Activated CD8-positive, alpha-beta memory T cell treated with anti-CD3 and anti-CD28 coated beads for 1 hour (primary cell): ENCODE data around the gene CBX1.
"Not testable (repeated sequence)": the region's sequence is repeated elsewhere in the genome, so short reads cannot be mapped to it uniquely, and the experiment has no call there.

ENCODE experiments used
- DNase-seq, 2 donors: peaks; one replicate each; pipeline ENCODE4 v3.0.0-alpha.2; 2020; ENCODE audit warnings: low read depth in 1 of 2; ENCODE audit errors: extremely low read depth in 1 of 2

The CBX1 gene

DNA sequence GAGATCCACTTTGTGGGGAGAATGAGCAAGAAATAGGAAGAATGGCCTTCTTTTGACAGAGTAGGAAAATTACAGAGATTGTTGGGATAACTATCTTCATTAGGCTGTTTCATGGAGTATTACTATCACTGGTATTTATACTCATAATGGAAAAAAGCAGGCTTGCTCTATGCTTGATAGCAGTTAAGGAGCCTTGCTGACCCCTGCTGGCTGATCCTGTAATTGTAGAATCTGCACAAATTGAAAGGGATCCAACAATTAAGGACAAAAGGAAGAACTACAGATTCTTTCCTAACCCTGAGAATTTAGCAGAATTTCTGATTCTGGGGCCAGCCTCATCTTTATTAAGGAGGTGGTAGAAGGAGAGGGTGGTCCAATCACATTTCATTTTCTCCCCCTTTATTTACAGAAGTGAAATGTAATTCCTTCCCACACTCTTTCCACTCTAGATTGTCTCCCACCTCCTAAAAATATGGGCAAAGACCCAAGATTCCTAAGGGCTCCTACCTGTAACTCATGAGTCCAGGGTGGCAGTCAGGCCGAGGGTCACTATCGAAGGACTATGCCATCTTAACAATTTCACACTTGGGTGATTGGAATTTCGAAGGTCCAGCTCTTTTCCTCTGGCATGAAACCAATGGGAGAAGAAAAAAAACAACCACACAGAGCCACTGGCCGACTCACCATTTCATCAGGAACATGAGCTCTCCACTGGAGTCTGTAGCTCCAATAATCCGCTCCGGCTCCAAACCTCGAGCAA, 26.8 kb downstream of the CBX1 start:
- peak; percentile 56 to 58 for DNase-seq

DNA sequence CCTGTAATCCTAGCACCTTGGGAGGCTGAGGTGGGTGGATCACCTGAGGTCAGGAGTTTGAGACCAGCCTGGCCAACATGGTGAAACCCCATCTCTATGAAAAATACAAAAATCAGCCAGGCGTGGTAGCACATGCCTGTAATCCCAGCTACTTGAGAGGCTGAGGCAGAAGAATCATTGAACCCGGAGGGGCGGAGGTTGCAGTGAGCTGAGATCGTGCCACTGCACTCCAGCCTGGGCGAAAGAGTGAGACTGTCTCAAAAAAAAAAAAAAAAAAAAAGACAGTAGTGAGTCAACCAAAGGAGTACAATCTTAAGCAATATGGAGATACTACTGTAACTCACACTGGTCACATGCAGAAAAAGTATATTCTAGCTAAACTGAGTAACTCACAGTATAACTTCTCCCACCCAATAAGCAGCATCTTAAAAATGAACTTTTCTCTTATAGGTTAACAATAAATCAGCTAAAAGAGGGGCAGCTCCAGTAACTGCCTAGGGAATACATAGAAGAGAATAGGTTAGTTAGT, 27.6 kb downstream of the CBX1 start:
- not testable (repeated sequence) for DNase-seq

DNA sequence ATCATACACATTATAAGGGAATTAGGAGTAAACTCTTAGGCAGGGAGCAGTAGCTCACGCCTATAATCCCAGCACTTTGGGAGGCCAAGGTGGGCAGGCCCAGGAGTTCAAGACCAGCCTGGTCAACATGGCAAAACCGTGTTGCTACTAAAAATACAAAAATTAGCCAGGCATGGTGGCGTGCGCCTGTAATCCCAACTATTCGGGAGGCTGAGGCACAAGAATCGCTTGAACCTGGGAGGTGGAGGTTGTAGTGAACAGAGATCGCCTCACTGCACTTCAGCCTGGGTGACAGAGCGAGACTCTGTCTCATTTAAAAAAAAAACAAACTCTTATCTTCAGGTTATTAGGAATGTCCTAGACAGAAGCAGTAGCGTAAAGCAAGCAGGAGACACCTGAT, 28.5 kb downstream of the CBX1 start:
- DNase-seq = not testable (repeated sequence)

DNA sequence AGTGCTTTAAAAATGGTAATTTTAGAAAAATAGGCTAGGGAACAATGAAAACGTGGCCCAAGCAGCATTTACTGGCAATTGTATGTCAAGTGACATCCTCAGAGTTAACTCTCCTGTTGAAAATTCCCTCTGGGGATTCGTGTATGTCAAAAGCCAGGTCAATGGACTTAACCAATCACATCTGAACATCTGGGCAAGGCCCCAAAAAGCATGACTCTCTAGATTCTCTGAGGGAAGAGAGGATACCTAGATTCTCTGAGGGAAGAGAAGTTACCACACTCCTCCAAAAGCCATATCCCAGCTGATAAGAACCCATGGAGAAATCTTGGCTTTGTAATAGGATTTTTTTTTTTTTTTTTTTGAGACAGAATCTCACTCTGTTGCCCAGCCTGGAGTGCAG, 29.6 kb downstream of the CBX1 start:
- no peak for DNase-seq

DNA sequence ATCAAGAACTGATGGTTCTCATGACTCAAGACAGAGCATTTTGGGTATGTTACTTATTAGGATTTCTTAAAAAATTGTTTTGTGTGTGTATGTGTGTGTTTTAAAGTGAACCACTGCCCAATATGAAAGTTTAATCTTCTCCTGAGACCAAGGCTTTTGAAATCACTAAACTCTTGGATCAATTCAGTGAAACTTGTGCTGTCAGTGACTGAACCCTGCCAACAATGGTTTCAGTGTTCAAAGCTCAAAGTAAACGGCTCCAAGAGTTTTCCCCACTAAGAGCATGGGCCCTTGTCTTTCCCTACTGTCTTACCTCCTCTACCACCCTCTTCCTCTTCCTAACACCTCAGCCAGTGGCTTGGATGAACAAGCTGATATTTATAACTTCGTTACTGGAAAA, 31.1 kb downstream of the CBX1 start:
- no peak for DNase-seq

DNA sequence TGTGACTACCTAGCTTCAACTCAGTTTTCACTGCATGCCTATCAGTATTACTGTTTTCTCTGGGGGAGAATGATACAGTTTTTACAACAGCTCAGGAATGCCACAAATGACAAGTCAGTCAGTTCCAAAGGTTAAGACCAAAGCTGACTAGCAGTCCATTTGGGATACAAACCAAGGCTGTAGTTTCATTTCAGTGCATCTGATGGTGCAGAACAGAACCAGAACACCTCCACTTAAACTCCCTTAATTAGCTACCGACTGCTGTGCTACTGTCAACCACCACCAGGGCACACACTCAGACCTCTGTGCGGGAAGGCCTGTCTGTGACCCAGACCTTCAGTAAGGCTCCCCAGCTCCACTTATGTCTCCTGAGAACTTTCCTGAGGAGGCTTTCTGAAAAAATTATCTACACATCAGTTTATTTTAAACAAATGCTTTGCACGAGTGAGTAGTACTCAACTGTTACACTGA, 32.8 kb downstream of the CBX1 start:
- no peak for DNase-seq

DNA sequence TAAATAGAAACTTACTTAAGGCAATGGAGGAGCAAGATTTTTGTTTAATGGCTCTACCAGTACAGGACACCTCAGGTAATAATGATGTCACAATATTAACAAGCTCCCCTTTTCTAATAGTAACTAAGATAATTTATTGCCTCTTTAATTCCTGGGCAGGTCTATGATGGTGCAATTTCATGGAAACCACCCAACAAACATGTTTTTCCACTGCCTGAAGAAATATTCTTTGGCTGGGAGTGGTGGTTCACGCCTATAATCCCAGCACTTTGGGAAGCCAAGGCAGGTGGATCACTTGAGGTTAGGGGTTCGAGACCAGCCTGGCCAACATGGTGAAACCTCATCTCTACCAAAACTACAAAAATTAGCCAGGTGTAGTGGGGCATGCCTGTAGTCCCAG, 33.5 kb downstream of the CBX1 start:
- DNase-seq = not testable (repeated sequence)

DNA sequence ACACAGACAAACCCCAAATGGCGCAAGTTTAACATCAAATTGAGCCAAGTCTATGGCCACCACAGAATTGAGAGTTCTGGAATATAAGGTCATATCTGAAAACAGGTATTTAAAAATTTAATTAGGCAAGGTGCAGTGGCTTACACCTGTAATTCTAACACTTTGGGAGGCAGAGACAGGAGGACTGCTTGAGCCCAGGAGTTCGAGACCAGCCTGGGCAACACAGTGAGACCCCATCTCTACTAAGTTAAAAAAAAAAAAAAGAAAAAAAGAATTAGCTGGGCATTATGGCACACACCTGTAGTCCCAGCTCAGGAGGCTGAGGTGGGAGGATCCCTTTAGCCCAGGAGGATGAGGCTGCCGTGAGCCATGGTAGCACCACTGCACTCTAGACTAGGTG, 34.0 kb downstream of the CBX1 start:
- no peak for DNase-seq

DNA sequence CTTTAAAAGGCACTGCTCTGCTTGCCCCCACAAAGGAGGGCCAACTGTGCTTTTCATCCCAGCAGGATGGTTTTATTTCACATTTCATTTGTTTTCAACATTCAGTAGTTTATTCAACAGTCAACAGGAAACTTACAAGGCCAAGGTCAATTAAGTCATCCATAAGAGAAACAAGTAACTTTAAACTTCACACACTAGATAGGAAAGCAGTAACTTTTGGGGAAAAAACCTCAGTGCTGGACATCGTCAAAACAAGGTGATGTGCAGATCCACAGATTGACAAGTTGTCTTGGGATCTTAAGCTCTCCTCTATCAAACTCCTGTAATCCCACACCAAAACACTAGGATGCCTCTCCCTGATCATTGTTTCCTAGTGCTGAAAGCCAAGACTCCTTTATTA, 34.6 kb downstream of the CBX1 start:
- DNase-seq = no peak

DNA sequence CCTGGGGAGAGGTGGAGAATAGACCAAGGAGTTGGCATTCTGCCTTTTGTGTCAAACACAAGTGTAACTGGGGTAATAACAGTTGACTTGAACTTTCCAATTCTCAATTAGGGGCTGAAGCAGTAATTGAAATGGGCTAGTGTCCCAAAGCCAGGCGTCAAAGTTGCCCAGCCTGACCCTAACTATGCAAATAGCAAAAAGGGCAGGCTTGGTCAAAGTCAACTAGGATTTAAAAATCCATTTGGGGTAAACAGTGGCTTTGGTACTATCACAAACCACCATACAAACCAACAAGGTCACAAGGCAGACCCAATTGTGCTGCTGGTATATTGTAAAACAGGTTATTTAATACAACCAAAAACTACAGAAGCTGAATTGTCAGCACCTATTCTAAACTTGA, 35.1 kb downstream of the CBX1 start:
- DNase-seq = no peak

DNA sequence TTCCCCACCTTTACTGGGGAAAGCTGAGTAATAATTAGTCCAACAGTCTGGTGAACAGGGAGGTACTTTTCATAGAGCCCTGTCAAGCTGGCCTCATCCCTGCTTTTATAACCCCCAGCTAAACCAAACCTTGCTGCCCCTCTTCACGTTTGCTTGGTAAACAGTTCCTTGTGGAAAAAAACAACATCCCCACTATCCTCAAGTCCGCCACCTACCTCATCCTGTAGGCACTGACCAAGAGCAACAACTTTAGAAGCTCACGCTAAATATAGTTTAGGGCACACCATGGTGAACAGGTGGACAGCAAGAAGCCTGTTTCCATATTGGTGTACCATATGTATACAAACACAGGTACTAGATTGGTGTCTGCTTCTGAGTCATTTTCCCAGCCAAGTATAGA, 36.6 kb downstream of the CBX1 start:
- no peak for DNase-seq

DNA sequence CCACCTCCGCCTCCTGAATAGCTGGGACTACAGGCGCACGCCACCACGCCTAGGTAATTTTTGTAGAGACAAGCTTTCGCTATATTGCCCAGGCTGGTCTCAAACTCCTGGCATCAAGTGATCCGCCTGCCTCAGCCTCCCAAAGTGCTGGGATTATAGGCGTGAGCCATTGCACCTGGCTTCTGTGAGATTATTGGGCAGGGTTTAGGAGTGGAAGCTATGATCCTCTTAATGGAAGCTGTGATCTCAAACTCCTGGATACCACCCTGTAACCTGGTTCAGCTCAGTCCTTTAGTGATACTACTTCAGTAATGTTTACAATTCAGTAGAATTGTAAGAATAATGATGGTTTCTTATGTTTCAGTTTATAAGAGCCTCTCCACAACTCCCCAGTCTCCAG, 39.0 kb downstream of the CBX1 start:
- no peak for DNase-seq

DNA sequence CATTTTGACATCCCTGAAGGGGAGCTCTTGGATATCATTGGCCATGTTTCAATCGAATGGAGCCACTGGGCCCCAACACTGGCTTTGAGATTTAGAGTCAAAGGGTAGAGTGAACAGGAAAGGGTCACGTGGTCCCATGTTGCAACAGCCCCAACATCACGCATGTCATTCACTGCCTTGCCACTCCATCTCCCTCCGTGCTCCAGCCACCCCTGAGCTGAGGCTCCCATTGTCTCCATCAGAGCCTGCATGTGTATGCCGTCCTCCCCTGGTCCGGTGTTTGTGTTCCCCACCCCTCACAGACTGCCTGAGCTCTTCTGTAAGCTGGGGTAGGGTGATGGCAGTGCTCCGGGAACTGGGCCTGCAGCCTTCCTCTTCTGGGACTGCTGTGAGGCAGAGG, 41.0 kb downstream of the CBX1 start:
- DNase-seq = no peak

DNA sequence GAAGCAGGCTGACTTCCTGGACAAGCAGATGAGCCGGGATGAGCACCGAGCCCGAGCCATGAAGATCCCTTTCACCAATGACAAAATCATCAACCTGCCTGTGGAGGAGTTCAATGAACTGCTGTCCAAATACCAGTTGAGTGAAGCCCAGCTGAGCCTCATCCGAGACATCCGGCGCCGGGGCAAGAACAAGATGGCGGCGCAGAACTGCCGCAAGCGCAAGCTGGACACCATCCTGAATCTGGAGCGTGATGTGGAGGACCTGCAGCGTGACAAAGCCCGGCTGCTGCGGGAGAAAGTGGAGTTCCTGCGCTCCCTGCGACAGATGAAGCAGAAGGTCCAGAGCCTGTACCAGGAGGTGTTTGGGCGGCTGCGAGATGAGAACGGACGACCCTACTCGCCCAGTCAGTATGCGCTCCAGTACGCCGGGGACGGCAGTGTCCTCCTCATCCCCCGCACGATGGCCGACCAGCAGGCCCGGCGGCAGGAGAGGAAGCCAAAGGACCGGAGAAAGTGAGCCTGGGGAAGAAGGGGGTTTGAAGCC, 42.1 kb downstream of the CBX1 start:
- DNase-seq = no peak

DNA sequence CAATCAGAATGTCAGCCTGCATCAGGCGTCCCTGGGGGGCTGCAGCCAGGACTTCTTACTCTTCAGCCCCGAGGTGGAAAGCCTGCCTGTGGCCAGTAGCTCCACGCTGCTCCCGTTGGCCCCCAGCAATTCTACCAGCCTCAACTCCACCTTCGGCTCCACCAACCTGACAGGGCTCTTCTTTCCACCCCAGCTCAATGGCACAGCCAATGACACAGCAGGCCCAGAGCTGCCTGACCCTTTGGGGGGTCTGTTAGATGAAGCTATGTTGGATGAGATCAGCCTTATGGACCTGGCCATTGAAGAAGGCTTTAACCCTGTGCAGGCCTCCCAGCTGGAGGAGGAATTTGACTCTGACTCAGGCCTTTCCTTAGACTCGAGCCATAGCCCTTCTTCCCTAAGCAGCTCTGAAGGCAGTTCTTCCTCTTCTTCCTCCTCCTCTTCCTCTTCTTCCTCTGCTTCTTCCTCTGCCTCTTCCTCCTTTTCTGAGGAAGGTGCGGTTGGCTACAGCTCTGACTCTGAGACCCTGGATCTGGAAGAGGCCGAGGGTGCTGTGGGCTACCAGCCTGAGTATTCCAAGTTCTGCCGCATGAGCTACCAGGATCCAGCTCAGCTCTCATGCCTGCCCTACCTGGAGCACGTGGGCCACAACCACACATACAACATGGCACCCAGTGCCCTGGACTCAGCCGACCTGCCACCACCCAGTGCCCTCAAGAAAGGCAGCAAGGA, 42.7 kb downstream of the CBX1 start:
- DNase-seq = no peak

DNA sequence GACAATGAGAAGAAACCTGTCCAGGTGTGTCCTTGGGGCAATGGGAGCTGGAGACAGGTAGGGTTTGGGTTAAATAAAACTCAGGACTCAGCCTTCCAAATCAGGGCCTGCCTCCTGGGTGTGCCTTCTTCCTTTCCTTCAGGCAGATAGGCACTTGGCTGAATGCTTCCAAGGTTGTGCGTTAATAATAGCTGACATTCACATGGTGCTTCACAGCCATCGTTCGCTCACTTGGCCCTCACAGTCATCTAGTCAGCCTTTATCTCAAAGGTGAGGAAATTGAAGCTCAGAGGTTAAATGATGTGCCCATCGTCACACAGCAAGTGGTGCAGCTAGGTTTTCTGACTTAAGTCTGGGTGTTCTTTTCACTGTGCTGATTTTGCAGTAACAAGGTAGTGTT, 43.7 kb downstream of the CBX1 start:
- DNase-seq = no peak

DNA sequence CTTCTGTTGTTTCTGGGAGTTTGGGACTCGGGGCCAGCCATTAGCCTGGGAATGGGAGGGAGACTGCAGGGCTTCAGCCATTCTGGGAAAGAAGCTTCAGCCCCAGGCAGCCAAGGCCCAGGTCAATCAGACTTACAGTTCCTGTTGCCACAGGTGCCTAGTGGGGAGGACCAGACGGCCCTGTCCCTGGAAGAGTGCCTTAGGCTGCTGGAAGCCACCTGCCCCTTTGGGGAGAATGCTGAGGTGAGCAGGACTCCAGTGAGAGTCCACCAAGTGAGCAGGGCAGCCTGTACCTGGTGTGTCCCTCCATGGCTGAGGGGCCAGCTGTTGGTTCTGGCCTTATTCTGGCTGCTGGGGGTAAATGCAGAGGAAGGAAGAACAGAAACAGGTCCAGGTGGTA, 44.4 kb downstream of the CBX1 start:
- no peak for DNase-seq

DNA sequence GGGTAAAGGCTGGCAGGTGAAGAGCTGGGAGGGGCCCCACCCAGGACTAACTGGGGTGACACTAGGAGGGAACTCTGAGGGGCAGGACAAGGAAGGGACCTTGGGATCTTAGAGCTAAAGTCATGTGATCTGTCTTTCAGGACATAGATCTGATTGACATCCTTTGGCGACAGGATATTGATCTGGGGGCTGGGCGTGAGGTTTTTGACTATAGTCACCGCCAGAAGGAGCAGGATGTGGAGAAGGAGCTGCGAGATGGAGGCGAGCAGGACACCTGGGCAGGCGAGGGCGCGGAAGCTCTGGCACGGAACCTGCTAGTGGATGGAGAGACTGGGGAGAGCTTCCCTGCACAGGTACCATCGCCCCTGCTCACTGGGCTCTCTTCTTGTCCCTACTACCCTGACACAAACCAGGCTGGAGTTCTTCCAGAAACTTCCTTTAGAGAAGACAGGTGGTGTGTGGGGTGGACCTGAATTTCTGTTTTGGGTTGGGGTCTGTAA, 45.0 kb downstream of the CBX1 start:
- no peak for DNase-seq

DNA sequence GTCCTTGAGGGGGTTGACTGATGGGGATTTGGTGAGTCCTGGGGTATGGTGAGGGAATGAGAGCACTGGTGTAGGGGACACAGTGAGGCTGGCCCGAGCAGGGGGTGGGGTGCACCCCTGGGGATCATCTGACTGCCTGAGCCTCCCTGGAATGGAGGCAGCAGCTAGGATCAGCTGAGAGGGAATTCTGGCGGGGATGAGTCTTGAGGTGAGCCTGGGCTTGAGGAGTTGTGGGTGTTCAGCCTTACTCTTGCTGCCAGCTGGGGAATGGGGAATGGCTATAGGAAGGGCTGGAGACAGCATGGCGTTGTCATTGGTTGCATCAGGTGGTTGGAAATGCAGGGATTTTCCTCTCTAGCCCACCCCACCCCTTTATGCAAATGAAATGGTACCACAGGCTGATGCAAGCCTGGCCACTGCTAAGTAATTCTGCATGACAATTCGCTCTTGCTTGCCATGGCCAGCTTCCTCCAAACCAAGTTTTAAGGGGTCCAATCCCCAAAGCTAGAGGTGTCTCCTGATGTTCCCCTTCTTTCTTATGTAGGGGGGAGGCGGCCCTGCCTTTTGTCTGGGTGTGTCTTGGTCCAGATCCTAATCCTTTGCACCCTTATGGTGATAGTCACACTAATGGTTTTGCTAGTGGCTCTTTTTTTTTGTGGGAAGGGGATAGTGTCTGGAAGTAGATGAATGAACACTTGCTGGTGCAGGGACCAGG, 45.6 kb downstream of the CBX1 start:
- DNase-seq = no peak

DNA sequence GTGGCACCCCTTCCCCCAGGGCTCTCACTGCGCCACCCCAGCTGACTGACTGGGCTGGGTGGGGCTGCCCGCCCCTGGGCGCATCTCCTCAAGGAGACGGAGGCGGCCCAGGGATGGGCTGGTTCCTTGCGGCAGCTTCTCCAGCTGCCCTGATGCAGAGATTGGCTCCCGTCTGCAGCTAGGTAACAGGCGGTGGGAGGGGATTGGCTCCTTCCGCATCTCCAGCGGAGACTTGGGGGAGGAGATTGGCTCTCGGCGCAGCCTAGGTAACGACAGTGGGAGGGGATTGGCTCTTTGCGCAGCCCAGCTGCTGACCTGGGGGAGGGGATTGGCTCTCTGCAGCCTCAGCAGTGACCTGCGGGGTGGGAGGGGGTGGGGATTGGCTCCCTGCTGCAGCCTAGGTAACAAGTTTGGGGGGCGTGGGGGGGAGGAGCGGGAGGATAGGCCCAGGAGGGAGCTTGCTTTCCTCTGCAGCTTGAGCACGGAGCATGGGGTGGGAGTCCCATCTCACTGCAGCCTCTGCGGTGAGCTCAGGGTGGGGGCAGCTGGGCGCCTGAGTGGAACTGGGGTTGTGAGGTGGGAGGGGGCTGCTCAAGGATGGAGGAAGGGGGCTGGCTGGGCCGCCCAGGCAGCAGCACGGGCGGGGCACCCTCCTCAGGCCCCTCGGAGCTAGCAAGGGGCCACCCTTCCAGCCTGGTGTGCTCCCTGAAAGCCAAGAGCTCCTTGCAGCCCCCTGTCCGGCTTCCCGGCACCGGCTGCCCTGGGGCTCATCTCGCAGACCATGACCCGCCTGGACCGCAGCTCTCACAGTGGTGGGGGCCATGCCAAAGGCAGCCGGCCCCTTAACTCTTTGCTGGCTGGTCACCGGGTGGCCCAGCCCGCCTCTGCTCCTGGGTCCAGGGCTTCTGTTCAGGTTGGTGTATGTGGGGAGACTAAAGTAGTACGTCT, 46.8 kb downstream of the CBX1 start:
- DNase-seq = no peak
